Stimulated activated CD4-positive, alpha-beta T cell treated with anti-CD3 and anti-CD28 coated beads, Interleukin-4, amount 100 ng/mL, for 48 hours (primary cell): Measurements from ENCODE around the gene TTLL11.

Experiments
- DNase-seq, 2 donors: peaks; one replicate each; pipeline ENCODE4 v3.0.0-alpha.2; 2020; ENCODE audit warnings: low read depth in 2 of 2

The TTLL11 gene

GRCh38 chr9:121773954-121774714 is 319.0 kb downstream of the TTLL11 start:
- no peak for DNase-seq

GRCh38 chr9:121773286-121773953 is 319.7 kb downstream of the TTLL11 start:
- DNase-seq = no peak

- DNase-seq = no peak
These were observed 320.4 kb downstream of the TTLL11 start for GRCh38 chr9:121772600-121773285.
